Aorta (tissue), 5 donors: ENCODE results near the gene RAPGEF5. TPM values are rescaled to one million over a fixed set of nuclear protein-coding genes. Genes with fewer than 3 reads are reported as not detected.

Experiments used
- ATAC-seq: fragments of 200-7000 bp; cut with Tn5 transposase; one replicate; pipeline ENCODE4 v1.9.1; 2022; ENCODE audit warnings: moderate library complexity; ENCODE audit not compliant: low FRiP score
- DNase-seq, 2 donors: peaks; one replicate each; pipeline ENCODE4 v3.0.0-alpha.2; 2020
- H3K27ac ChIP-seq, 2 donors: one replicate each; pipeline ENCODE4 v1.5.1; 2013; ENCODE audit warnings: low read length in 2 of 2, mild to moderate bottlenecking in 2 of 2, moderate library complexity in 2 of 2, control low read depth in 1 of 2, inconsistent platforms in 1 of 2, low read depth in 1 of 2
- H3K27me3 ChIP-seq, 2 donors: one replicate each; pipeline ENCODE4 v1.6.1; 2013; ENCODE audit warnings: control low read depth in 1 of 2, low read length in 1 of 2, mild to moderate bottlenecking in 1 of 2, moderate library complexity in 1 of 2; ENCODE audit not compliant: insufficient read depth in 2 of 2, control insufficient read depth in 1 of 2
- H3K36me3 ChIP-seq, 2 donors: one replicate each; pipeline ENCODE4 v1.6.1; 2013; ENCODE audit warnings: control low read depth in 1 of 2, low read length in 1 of 2, mild to moderate bottlenecking in 1 of 2; ENCODE audit not compliant: insufficient read depth in 2 of 2, control insufficient read depth in 1 of 2
- H3K4me1 ChIP-seq, 2 donors: one replicate each; pipeline ENCODE4 v1.6.1; 2013; ENCODE audit warnings: low read length in 2 of 2, control low read depth in 1 of 2, mild to moderate bottlenecking in 1 of 2, moderate library complexity in 1 of 2; ENCODE audit not compliant: insufficient read depth in 2 of 2, control insufficient read depth in 1 of 2
- H3K4me3 ChIP-seq, 2 donors: one replicate each; pipeline ENCODE4 v1.5.1; 2013; ENCODE audit warnings: low read length in 2 of 2, control low read depth in 1 of 2, mild to moderate bottlenecking in 1 of 2
- H3K9me3 ChIP-seq: one replicate; pipeline ENCODE4 v1.6.1; 2013; ENCODE audit warnings: mild to moderate bottlenecking, low read length; ENCODE audit not compliant: control insufficient read depth
- WGBS, 2 donors: extraction: QIAGEN DNeasy Blood & Tissue Kit; methylation state at CpG; one replicate each; pipeline ENCODE4 v1.1.7; 2013; 5-methylcytosine and 5-hydroxymethylcytosine counted together
- intact Hi-C, 2 donors: fragments of 100-400 bp; cut with DNase I; formaldehyde crosslinking; loops; one replicate each; pipeline versions ENCODE4 v1.14.2 to v1.15.0; 2022
- polyA plus RNA-seq, 2 donors: library from polyadenylated mRNA; stranded (reverse); fragments of 200-250 nt; gene quantifications; one replicate each; pipeline ENCODE4 v1.2.3, GENCODE V29; 2013
- total RNA-seq, 2 donors: library from RNA; stranded (reverse); fragmentation: NEBNext Ultra II Directional; extraction: Animal tissue kit (Norgen Biotek cat#: 25700); gene quantifications; one replicate each; pipeline ENCODE4 v1.2.1, GENCODE V29; 2021
- donor health status: healthy with polysubstance abuse.
- donor health status: Bipolar disorder and iron deficiency.
- donor health status: DM: no; HTN: no; CAD: no.
- donor health status: DM: no; HTN: no; CAD: no.
- donor health status: DM: yes; HTN: yes; CAD: no.

The RAPGEF5 gene
- total and polyA plus RNA-seq, 4 donors: 8.4 to 77.1 (median 45.0) TPM

GRCh38 chr7:22386206-22386858 lies 29.4 kb upstream of the RAPGEF5 start:
- no peak overlapping the region for H3K4me3 ChIP-seq
- H3K27me3 ChIP-seq: no peaks in the 10 kb centered on the region
- WGBS, 2 donors: 98 to 99% methylated on average over 2 of the region's 2 CpGs
- H3K9me3 ChIP-seq: no peaks in the 10 kb centered on the region
- peaks cover 0 to 2% of the 10 kb centered on the region in 2 donors for H3K4me1 ChIP-seq
- H3K36me3 ChIP-seq: no peaks in the 10 kb centered on the region
- no peak overlapping the region for H3K27ac ChIP-seq
- ATAC-seq (no peak), DNase-seq (no peak)
- intact Hi-C loops: no loop called here

- no peak overlapping the region for H3K4me3 ChIP-seq
- H3K27me3 ChIP-seq: peaks cover 0 to 2% of the 10 kb centered on the region in 2 donors
- H3K4me1 ChIP-seq: peaks cover 0 to 2% of the 10 kb centered on the region in 2 donors
- DNase-seq (no peak), ATAC-seq (no peak)
- no peaks in the 10 kb centered on the region for H3K9me3 ChIP-seq
- intact Hi-C loops: no loop called here
- H3K36me3 ChIP-seq: no peaks in the 10 kb centered on the region
- no peak overlapping the region for H3K27ac ChIP-seq
- 82 to 88% methylated on average over 4 of the region's 4 CpGs for WGBS, 2 donors
Measured at GRCh38 chr7:22385326-22385725, 28.4 kb upstream of the RAPGEF5 start.

- intact Hi-C loops: no loop called here
- H3K27ac ChIP-seq: no peak overlapping the region
- H3K4me3 ChIP-seq: no peak overlapping the region
- H3K4me1 ChIP-seq: no peaks in the 10 kb centered on the region
- no peaks in the 10 kb centered on the region for H3K9me3 ChIP-seq
- H3K36me3 ChIP-seq: no peaks in the 10 kb centered on the region
- peaks cover 0 to 2% of the 10 kb centered on the region in 2 donors for H3K27me3 ChIP-seq
- ATAC-seq (no peak), DNase-seq (no peak)
- WGBS, 2 donors: 94 to 97% methylated on average over 2 of the region's 2 CpGs
Measured at GRCh38 chr7:22380333-22380732, 23.4 kb upstream of the RAPGEF5 start.

GRCh38 chr7:22378199-22378980 lies 21.4 kb upstream of the RAPGEF5 start:
- H3K9me3 ChIP-seq: no peaks in the 10 kb centered on the region
- peaks cover 0 to 2% of the 10 kb centered on the region in 2 donors for H3K27me3 ChIP-seq
- H3K4me1 ChIP-seq: no peaks in the 10 kb centered on the region
- H3K36me3 ChIP-seq: no peaks in the 10 kb centered on the region
- 81 to 86% methylated on average over 7 of the region's 7 CpGs for WGBS, 2 donors
- H3K4me3 ChIP-seq: no peak overlapping the region
- H3K27ac ChIP-seq: no peak overlapping the region
- no peak for DNase-seq
- ATAC-seq: no peak
- intact Hi-C loops: no loop called here

DNA sequence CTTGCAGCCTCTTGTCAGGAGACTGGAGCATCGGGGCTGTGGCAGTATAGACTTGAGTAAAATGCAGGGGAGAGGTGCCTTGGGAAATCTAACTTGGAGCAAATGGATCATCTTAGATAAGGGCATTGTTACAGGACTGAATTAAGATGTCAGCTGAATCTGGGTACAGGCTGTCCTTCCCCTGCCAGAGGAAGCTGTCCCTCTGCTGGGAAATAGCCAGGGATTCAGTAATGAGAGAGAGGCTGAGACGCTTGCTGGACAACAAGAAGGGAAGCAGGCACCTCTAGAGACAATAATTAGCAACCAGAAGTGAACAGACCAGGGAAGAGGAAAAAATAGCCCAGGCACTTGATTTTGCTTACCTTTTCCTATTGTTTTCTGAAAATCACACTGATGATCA lies 20.7 kb upstream of the RAPGEF5 start:
- 73 to 86% methylated on average over 2 of the region's 2 CpGs for WGBS, 2 donors
- DNase-seq (no peak), ATAC-seq (no peak)
- intact Hi-C loops: no loop called here
- no peaks in the 10 kb centered on the region for H3K4me1 ChIP-seq
- no peak overlapping the region for H3K27ac ChIP-seq
- no peak overlapping the region for H3K4me3 ChIP-seq
- H3K27me3 ChIP-seq: peaks cover 0 to 2% of the 10 kb centered on the region in 2 donors
- no peaks in the 10 kb centered on the region for H3K9me3 ChIP-seq
- H3K36me3 ChIP-seq: no peaks in the 10 kb centered on the region

- intact Hi-C loops: no loop called here
- WGBS, 2 donors: 88 to 90% methylated on average over 2 of the region's 2 CpGs
- DNase-seq: no peak
Measured at GRCh38 chr7:22375359-22376048, 18.6 kb upstream of the RAPGEF5 start.

DNA sequence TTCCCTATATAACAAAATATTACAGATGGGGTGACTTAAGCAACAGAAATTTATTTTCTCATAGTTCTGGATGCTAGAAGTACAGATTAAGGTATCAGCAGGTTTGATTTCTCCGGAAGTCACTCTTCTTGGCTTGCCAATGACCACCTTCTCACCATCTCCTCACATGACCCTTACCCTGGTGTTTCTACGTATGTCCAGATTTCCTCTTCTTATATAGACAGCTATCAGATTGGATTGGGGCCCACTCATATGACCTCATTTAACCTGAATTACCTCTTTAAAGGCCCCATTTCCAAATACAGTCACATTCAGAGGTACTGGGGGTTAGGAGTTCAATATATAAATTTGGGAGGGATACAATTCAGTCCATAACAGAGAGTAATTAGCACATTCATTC lies 17.0 kb upstream of the RAPGEF5 start:
- no peak for DNase-seq
- intact Hi-C loops: no loop called here

More at GRCh38 chr7:22375359-22376048, 18.6 kb upstream of the RAPGEF5 start:
- no peak overlapping the region for H3K4me3 ChIP-seq
- H3K27ac ChIP-seq: no peak overlapping the region
- ATAC-seq: no peak
- no peaks in the 10 kb centered on the region for H3K27me3 ChIP-seq
- H3K36me3 ChIP-seq: no peaks in the 10 kb centered on the region
- no peaks in the 10 kb centered on the region for H3K4me1 ChIP-seq
- no peaks in the 10 kb centered on the region for H3K9me3 ChIP-seq

DNA sequence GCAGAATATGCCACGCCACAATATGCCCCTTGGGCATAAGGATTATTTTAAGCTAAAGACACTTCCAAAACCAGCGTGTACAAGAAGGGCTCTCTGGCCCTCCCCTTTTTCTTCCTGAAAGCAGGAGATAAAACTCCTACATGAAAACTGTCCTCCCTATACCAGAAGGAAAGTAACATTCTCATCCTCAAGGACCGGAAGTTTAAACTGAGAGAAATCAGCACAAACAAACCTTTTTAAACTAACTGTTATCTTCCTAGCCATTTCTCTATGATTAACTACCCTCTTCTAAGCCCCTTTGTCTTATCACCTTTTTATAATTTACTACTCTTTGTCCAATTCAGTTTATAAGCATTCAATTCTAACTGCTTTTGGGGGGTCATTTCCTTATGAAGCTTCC lies 16.4 kb upstream of the RAPGEF5 start:
- DNase-seq: no peak
- H3K36me3 ChIP-seq: no peaks in the 10 kb centered on the region
- WGBS, 2 donors: 69 to 72% methylated on average over 3 of the region's 3 CpGs
- no peak for ATAC-seq
- no peaks in the 10 kb centered on the region for H3K9me3 ChIP-seq
- H3K27me3 ChIP-seq: no peaks in the 10 kb centered on the region
- intact Hi-C loops: no loop called here
- H3K27ac ChIP-seq: no peak overlapping the region
- no peaks in the 10 kb centered on the region for H3K4me1 ChIP-seq
- H3K4me3 ChIP-seq: no peak overlapping the region

More for the DNA sequence above, 17.0 kb upstream of the RAPGEF5 start:
- Histone ChIP-seq H3K27me3 (no peaks in the 10 kb centered on the region), H3K36me3 (no peaks in the 10 kb centered on the region), H3K27ac (no peak overlapping the region), H3K9me3 (no peaks in the 10 kb centered on the region), H3K4me1 (no peaks in the 10 kb centered on the region), H3K4me3 (no peak overlapping the region)
- ATAC-seq: no peak
- WGBS, 2 donors: 92% methylated on average over 2 of the region's 2 CpGs
